ENCODE results near the gene HACD2.

The HACD2 gene

DNA sequence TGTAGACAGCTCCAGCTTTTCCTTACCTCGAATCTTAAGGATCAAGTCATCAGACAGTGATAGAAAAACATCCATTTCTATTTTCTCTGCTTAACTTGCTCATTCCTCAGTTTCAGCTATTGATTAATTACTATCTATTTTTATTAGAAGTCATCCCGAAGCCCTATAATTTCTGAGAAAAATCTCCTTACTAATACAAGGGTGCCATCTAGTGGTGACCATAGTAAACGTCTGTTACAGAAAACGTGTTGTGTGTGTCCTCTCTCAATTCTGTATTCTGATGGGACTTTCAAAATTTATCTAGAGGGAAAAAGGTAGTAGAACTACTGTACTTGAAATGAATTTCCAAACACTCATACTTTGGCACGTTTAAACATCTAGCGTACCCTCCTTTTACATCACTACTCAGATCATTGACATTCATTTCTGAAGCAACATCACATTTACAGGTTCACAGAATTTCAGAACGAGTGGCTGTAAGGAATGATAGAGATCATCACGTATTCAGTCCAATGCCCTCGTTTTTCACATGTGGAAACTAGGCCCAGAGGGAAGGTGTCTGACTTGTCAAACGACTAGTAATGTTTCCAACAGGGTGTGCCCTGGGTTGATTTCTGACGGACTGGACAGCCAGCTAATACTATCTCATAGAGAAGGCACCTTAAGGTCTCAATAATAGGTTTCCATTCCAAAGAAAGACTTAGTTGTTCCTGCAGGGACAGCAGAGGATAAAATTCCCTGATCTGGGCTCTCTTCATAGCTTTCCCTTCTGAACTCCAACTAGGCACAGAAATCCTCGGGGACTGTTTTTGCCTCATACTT lies 25.6 kb downstream of the HACD2 start:
- TF ChIP-seq, protein P1, sequence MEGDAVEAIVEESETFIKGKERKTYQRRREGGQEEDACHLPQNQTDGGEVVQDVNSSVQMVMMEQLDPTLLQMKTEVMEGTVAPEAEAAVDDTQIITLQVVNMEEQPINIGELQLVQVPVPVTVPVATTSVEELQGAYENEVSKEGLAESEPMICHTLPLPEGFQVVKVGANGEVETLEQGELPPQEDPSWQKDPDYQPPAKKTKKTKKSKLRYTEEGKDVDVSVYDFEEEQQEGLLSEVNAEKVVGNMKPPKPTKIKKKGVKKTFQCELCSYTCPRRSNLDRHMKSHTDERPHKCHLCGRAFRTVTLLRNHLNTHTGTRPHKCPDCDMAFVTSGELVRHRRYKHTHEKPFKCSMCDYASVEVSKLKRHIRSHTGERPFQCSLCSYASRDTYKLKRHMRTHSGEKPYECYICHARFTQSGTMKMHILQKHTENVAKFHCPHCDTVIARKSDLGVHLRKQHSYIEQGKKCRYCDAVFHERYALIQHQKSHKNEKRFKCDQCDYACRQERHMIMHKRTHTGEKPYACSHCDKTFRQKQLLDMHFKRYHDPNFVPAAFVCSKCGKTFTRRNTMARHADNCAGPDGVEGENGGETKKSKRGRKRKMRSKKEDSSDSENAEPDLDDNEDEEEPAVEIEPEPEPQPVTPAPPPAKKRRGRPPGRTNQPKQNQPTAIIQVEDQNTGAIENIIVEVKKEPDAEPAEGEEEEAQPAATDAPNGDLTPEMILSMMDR (IDR thresholded peaks at IDR 0.05; ENCODE audit: insufficient read depth, low read depth, low read length, missing control alignments): peak; percentile 61
- DNase-seq (ENCODE audit: low read depth): peak; percentile 66
- no peak overlapping the region for H3K4me3 ChIP-seq (ENCODE audit: low read depth, low read length)

DNA sequence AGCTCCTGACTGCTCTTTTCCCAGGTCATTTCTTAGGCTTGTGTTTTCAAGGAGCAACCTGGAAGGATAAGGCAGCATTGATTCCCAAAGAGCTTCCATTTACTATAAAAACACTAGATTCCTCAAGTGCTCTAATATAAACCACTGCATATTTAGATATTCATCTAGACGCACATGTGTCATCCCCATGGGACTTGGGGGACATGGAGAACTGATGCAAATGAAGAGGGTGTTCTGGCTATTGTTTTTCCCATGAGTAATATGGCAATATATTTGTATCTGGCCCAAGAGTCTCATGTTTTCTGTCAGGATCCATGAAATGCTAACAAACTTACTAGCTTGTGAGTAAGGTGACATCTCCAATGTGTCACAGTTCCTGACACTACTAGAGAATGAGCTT lies 31.3 kb downstream of the HACD2 start:
- H3K4me3 ChIP-seq (ENCODE audit: low read depth, low read length): no peak overlapping the region
- TF ChIP-seq, protein P1 (IDR thresholded peaks at IDR 0.05; ENCODE audit: insufficient read depth, low read depth, low read length, missing control alignments): no peak
- DNase-seq (ENCODE audit: low read depth): no peak

DNA sequence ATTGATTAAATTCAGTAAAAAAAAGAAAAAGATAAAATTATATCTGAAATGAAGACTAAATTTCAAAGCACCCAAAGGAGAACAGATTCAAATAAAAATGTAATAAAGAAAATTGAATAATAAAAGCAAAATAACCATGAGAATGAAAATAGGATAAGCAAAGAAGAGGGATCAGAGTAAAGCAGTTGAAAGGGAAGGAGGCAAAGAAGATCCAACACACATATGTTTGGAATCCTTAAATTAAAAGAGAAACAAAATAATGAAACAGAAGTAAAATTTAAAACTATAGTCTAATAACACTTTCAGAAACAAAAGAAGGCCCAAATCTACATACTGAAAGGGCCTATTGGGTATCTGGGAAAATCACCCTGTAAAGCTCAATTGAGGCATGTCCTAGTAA lies 32.1 kb downstream of the HACD2 start:
- no peak for DNase-seq (ENCODE audit: low read depth)
- TF ChIP-seq, protein P1 (IDR thresholded peaks at IDR 0.05; ENCODE audit: insufficient read depth, low read depth, low read length, missing control alignments): no peak
- H3K4me3 ChIP-seq (ENCODE audit: low read depth, low read length): no peak overlapping the region

DNA sequence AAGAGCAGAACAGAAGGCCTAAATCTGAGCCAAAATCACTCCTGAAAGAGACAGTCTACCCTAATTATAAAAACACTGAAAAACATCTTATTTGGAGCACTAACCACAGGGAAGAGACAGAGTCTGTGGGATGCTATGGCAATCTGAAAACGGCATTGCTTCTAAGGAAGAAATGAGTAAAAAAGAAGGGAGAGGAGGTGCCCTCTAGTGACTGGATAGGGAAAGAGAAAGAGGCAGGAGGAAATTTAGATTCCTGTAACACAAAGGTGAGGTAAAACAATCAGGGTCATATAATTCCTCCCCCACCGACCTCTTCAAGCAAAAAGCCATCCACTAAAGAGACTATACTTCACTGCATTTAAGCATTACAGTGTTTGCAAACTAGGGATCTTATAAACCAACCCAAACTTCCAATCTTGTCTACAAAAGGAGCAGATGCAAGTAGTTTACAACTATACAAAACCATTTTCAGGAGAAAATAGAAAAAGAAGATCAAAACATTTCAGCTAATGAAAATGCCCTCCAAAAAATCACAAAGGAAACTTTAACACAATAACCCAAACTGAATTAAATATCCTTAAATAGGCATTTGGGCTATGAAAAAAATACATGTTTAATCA lies 32.6 kb downstream of the HACD2 start:
- no peak overlapping the region for H3K4me3 ChIP-seq (ENCODE audit: low read depth, low read length)
- TF ChIP-seq, protein P1 (IDR thresholded peaks at IDR 0.05; ENCODE audit: insufficient read depth, low read depth, low read length, missing control alignments): peak; percentile 59
- peak; percentile 16 for DNase-seq (ENCODE audit: low read depth)

DNA sequence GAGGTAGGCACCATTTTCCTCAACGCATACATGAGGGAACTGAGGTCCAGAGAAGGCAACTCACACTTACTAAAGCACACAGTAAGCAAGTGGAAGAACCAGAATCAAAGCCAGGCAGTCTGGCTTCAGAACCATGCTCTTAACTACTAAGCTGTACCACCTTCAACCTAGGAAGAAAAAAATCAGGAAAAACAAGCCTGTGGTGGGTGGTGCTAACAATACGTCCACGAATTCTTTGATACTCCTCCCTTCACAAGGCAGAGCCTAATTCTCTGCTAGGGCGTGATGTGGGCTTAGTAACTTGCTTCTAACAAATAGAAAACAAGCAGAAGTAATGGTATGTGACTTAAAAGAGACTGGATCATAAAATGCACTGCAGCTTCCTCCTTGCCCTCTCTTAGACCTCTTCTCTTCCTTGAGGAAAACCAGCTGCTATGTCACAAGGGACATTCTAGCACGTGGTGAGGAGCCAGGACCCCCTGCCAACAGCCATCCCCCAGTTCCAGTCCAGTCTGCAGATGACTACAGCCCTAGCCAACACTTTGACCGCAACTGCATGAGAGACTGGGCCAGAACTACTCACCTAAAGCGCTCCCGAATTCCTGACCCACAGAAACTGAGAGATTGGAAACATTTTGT lies 36.9 kb downstream of the HACD2 start:
- no peak for DNase-seq (ENCODE audit: low read depth)
- TF ChIP-seq, protein P1 (IDR thresholded peaks at IDR 0.05; ENCODE audit: insufficient read depth, low read depth, low read length, missing control alignments): no peak
- H3K4me3 ChIP-seq (ENCODE audit: low read depth, low read length): no peak overlapping the region

DNA sequence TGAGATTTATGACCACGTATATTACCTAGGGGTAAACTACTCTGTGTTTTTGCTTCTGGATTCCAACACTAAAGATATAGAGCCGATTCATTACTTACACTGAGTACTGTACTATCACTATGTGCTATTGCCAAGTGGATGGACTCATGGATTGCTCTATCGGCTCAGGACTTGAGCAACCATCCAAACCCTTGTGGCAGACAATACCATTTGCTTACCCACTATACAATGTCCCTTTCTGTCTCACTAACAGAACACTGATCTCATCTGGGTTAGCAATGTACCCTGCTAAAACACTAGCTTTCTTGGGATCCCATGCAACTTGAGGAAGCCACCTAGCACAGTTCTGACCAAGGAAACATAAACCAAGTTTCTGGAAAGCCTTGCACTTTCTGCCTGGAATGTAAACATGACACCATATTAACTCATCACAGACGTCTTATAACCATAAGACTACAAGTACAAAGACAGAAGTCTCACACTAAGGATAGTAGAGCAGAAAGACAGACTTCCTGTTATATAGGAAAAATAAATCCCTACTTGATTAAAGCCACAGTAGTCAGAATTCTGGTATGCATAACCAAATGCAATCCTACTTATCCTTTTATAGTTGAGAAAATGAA lies 38.6 kb downstream of the HACD2 start:
- H3K4me3 ChIP-seq (ENCODE audit: low read depth, low read length): no peak overlapping the region
- no peak for DNase-seq (ENCODE audit: low read depth)
- TF ChIP-seq, protein P1 (IDR thresholded peaks at IDR 0.05; ENCODE audit: insufficient read depth, low read depth, low read length, missing control alignments): no peak

Measured in GM12865 (cell line).